GM19468 (cell line): ENCODE measurements around the gene TTC21A.
"Not testable (repeated sequence)": the region's sequence is repeated elsewhere in the genome, so short reads cannot be mapped to it uniquely, and the experiment has no call there.

ENCODE experiments used
- ATAC-seq: cut with Tn5 transposase; IDR thresholded peaks from one replicate; pipeline ENCODE4 v1.9.1; 2021; ENCODE audit warnings: mild to moderate bottlenecking, moderate library complexity, moderate number of reproducible peaks; ENCODE audit not compliant: unreplicated experiment; ENCODE audit errors: extremely low read depth

Gene TTC21A

GRCh38 chr3:39170877-39171276 is 63.4 kb downstream of the TTC21A start:
- not testable (repeated sequence) for ATAC-seq

GRCh38 chr3:39171860-39172259 is 64.4 kb downstream of the TTC21A start:
- no peak for ATAC-seq

- no peak for ATAC-seq
Measured at GRCh38 chr3:39173318-39174125, 66.0 kb downstream of the TTC21A start.

- no peak for ATAC-seq
Measured at GRCh38 chr3:39176025-39176714, 68.7 kb downstream of the TTC21A start.

GRCh38 chr3:39177708-39178332 is 70.3 kb downstream of the TTC21A start:
- no peak for ATAC-seq

- no peak for ATAC-seq
Measured at GRCh38 chr3:39178553-39178952, 71.1 kb downstream of the TTC21A start.

GRCh38 chr3:39180183-39180545 is 72.7 kb downstream of the TTC21A start:
- no peak for ATAC-seq

GRCh38 chr3:39180546-39181346 is 73.3 kb downstream of the TTC21A start:
- ATAC-seq = peak; percentile 95

GRCh38 chr3:39181408-39182335 is 74.2 kb downstream of the TTC21A start:
- no peak for ATAC-seq

GRCh38 chr3:39183211-39184080 is 76.0 kb downstream of the TTC21A start:
- ATAC-seq = no peak

- ATAC-seq = no peak
Measured at GRCh38 chr3:39184081-39184967, 76.8 kb downstream of the TTC21A start.

- ATAC-seq = no peak
Measured at GRCh38 chr3:39184968-39185285, 77.4 kb downstream of the TTC21A start.

GRCh38 chr3:39185326-39185958 is 78.0 kb downstream of the TTC21A start:
- no peak for ATAC-seq

DNA sequence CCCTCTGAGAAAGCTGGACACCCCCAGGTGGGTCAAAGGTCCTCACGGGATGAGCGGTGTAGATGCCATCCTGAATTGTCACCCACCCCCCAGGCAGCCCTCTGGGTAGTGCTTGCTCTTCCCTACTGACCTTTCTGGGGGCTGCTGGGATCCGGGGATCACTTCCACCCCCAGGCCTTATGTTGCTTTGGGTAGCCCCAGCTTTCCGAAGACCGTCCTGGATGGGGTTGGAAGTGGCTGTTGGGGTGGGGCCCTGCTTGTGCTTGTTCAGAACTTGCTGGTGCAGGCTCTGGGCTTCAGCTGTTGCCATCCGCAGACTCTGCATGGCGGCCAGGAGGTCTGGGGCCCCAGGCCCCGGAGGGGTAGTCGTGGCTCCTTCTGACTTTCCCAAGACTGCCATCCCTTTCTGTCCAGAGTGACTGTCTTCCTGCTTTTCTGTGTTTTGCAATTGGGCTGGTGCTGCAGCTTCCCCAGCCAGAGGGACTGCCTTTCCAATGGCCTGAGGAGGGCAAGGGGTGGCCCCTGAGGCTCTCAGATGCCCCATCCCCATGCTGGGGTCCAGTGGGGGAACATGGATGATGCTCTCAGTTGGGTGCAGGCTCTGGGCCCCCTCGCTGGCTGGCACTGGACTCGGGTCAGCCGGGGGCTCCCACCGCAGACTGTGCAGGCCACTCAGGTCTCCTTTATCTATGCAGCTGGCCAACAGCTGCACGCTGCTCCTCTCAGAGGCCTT is 78.6 kb downstream of the TTC21A start:
- no peak for ATAC-seq

- ATAC-seq = no peak
Measured at GRCh38 chr3:39186692-39187151, 79.2 kb downstream of the TTC21A start.

GRCh38 chr3:39187372-39188155 is 80.1 kb downstream of the TTC21A start:
- ATAC-seq = no peak
